Memory B cell (primary cell): ENCODE measurements around the gene CTNNA3.

Experiments
- ATAC-seq: fragments of 150-1000 bp; cut with Tn5 transposase; 2 replicates; pipeline ENCODE4 v1.10.0; 2021; ENCODE audit warnings: low read depth, mild to moderate bottlenecking, moderate library complexity
- DNase-seq, 2 donors: peaks; one replicate each; pipeline ENCODE4 v3.0.0; 2022; ENCODE audit warnings: low spot score in 2 of 2
- H3K27ac Mint-ChIP-seq: one replicate; pipeline ENCODE4 v1.8.0; 2022; ENCODE audit warnings: mild to moderate bottlenecking, moderate library complexity, mixed read lengths
- H3K27me3 Mint-ChIP-seq: one replicate; pipeline ENCODE4 v1.8.0; 2022; ENCODE audit warnings: mixed read lengths
- H3K36me3 Mint-ChIP-seq: one replicate; pipeline ENCODE4 v1.8.0; 2022; ENCODE audit warnings: mild to moderate bottlenecking, mixed read lengths
- H3K4me1 Mint-ChIP-seq: one replicate; pipeline ENCODE4 v1.8.0; 2022; ENCODE audit warnings: mixed read lengths
- H3K4me3 Mint-ChIP-seq: one replicate; pipeline ENCODE4 v1.8.0; 2022; ENCODE audit warnings: mild to moderate bottlenecking, moderate library complexity, mixed read lengths
- H3K9me3 Mint-ChIP-seq: one replicate; pipeline ENCODE4 v1.8.0; 2022; ENCODE audit warnings: mixed read lengths

CTNNA3 gene

DNA sequence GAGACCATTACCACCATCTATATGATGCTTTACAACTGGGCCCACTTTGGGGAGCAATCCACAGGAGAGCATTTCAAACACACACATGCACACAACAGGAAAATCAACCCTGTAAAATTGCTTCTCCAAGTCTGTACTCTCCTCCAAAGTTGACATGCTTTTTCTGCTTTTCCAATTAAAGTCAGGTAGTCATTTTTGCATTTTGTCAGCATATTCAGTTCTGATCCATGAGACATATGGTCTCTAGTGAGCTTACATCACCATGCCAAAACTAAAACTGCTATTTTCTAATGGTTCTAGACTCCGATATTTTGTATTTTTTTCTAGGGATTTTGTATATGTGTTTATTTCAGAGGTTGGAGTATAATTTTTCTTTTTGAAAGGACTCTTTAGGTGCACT is 1143.7 kb downstream of the CTNNA3 start:
- no peaks in the 10 kb centered on the region for H3K4me1 Mint-ChIP-seq
- ATAC-seq = no peak

DNA sequence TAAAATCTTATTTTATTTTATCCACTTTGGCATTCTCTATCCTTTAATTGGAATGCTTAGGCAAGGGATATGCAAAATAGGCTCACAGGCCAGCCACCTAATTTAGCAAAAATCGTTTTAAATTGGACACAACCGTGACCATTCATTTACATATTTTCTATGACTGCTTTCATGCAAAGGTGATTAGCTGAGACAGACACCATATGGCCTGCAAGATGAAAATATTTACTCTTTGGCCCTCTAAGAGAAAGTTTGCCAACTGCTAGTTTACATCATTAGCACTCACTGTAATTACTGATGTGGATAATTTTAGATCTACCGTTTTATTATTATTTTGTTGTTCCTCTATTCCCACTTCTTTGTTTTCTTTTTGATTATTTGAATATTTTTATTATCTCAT is 1145.6 kb downstream of the CTNNA3 start:
- no peaks in the 10 kb centered on the region for H3K4me1 Mint-ChIP-seq
- H3K27me3 Mint-ChIP-seq = no peaks in the 10 kb centered on the region
- ATAC-seq (no peak), DNase-seq (no peak)
- no peak overlapping the region for H3K4me3 Mint-ChIP-seq
- peaks cover 2% of the 10 kb centered on the region for H3K9me3 Mint-ChIP-seq
- H3K36me3 Mint-ChIP-seq = no peaks in the 10 kb centered on the region
- no peak overlapping the region for H3K27ac Mint-ChIP-seq

More for the DNA sequence above, 1143.7 kb downstream of the CTNNA3 start:
- Mint-ChIP-seq H3K27ac (no peak overlapping the region), H3K4me3 (no peak overlapping the region), H3K36me3 (no peaks in the 10 kb centered on the region), H3K9me3 (peaks cover 2% of the 10 kb centered on the region), H3K27me3 (no peaks in the 10 kb centered on the region)
- no peak for DNase-seq

DNA sequence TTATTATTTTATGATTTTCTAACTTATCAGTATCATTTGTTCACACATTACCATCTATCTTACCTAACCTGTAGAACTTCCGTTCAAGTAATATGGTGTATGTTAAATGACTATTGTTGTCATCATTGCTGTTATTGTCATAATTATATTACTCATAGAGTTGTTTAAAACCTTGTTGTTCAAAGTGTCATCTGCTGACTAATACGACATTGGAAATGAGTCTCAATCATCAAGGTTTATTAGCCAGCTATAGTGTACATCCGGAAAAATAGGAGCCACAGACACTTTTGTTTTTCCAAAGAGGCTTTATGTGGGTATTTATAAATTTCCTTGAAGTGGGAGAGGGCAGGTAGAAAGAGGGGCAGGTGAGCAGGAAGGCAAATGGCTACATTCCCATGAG is 1157.1 kb downstream of the CTNNA3 start:
- DNase-seq (no peak), ATAC-seq (no peak)
- H3K9me3 Mint-ChIP-seq = peaks cover 4% of the 10 kb centered on the region
- no peak overlapping the region for H3K27ac Mint-ChIP-seq
- H3K36me3 Mint-ChIP-seq = no peaks in the 10 kb centered on the region
- H3K27me3 Mint-ChIP-seq = no peaks in the 10 kb centered on the region
- no peaks in the 10 kb centered on the region for H3K4me1 Mint-ChIP-seq
- H3K4me3 Mint-ChIP-seq = no peak overlapping the region

DNA sequence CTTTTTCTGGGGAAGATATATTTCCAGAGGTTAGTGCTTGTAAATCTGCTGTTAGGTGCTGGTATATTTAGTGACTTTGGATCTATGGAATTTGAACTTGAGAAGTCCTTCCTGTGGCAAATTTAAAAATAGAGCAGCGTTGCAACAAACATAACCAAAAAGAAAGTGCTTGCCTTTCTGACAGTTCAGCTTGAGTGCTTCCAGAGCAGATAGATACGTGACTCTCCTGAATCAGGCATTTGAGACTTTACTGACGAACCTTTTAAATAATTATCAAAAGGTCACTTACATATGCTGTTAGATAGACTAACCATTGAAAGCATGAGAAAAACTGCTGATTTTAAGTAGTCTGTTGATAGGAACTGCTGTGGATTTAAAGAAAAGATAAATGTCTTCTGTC is 1157.6 kb downstream of the CTNNA3 start:
- Mint-ChIP-seq H3K27me3 (no peaks in the 10 kb centered on the region), H3K4me1 (no peaks in the 10 kb centered on the region)
- no peak for DNase-seq

DNA sequence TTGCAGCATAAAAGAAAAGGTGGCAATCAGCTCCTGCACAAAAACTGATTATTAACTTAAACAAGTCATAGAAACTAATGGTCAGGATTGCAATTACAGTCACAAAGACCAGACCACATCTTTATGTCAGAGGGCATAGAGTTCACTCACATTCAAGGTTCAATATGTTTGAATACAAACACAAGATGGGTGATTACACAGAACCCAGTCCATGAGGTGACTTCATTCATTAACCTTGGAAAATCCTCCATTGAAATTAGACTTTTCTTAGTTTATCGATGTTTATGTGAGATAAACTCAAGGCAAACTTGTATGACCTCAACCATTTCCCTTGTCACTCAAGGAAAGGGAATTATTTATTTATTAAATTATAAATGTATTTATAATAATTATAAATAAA is 1158.8 kb downstream of the CTNNA3 start:
- DNase-seq = no peak
- Mint-ChIP-seq H3K36me3 (no peaks in the 10 kb centered on the region), H3K4me3 (no peak overlapping the region), H3K27me3 (no peaks in the 10 kb centered on the region), H3K4me1 (no peaks in the 10 kb centered on the region), H3K9me3 (peaks cover 4% of the 10 kb centered on the region), H3K27ac (no peak overlapping the region)
- ATAC-seq = no peak

More for the DNA sequence above, 1157.6 kb downstream of the CTNNA3 start:
- H3K36me3 Mint-ChIP-seq = no peaks in the 10 kb centered on the region
- H3K4me3 Mint-ChIP-seq = no peak overlapping the region
- ATAC-seq = no peak
- peaks cover 4% of the 10 kb centered on the region for H3K9me3 Mint-ChIP-seq
- no peak overlapping the region for H3K27ac Mint-ChIP-seq

DNA sequence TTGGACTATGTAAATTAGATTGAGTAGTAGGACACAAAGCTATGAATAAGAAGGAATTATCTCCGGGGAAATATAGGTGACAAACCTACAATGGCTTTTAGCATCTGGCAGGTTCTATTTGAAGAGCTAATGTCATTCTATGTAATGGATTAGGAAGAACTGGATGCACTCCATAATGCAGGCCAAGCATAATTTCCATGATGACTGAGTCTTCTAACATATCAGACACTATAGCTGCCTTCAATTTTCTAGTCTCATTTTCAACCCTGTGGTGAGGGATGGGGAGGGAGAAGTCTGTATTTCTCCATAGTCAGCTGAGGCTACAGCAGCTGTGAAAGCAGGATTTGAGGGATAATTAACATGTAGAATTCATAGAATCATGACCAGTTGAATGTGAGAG is 1160.6 kb downstream of the CTNNA3 start:
- DNase-seq = no peak
- Mint-ChIP-seq H3K27me3 (no peaks in the 10 kb centered on the region), H3K36me3 (no peaks in the 10 kb centered on the region), H3K27ac (no peak overlapping the region), H3K4me1 (no peaks in the 10 kb centered on the region), H3K9me3 (peaks cover 2% of the 10 kb centered on the region), H3K4me3 (no peak overlapping the region)
- ATAC-seq = no peak

DNA sequence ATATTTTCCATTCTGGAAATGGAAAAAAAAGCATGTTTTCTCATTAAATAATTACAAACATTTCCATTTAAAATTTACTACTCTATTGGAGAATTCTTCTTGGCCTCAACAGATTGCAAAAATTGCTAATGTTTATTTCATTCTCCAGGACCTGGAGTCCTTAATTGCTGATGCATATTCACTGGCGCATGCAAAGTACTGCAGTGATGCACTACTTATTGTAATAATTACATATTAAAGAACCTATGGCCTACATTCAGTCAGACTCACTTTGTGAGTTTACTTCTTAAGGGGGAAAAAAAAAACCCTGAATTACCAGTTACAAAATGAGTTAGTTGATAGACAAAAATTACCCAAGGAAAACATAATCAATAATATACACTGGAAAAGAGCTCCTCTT is 1161.1 kb downstream of the CTNNA3 start:
- DNase-seq = no peak
- H3K27me3 Mint-ChIP-seq = no peaks in the 10 kb centered on the region
- ATAC-seq = no peak
- no peaks in the 10 kb centered on the region for H3K4me1 Mint-ChIP-seq
- H3K9me3 Mint-ChIP-seq = peaks cover 2% of the 10 kb centered on the region
- H3K4me3 Mint-ChIP-seq = no peak overlapping the region
- H3K36me3 Mint-ChIP-seq = no peaks in the 10 kb centered on the region
- no peak overlapping the region for H3K27ac Mint-ChIP-seq

DNA sequence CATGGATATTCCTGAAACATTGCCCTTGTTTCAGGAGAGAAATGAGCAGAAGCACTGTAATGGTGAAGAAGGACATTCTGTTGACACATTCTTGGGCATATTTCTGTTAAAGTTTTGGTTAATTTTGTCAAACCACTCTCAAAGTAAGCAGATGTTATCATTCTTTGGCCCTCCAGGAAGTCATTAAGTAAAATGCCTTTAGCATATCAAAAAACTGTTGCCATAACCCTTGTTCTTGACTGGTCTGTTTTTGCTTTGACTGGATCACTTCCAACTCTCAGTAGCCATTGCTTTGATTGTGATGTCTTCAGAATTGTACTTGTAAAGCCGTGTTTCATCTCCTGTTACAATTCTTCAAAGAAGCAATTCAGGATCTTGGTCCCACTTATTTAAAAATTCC is 1174.5 kb downstream of the CTNNA3 start:
- H3K27me3 Mint-ChIP-seq = no peaks in the 10 kb centered on the region
- H3K36me3 Mint-ChIP-seq = no peaks in the 10 kb centered on the region
- no peak overlapping the region for H3K4me3 Mint-ChIP-seq
- H3K4me1 Mint-ChIP-seq = no peaks in the 10 kb centered on the region
- H3K27ac Mint-ChIP-seq = no peak overlapping the region
- H3K9me3 Mint-ChIP-seq = no peaks in the 10 kb centered on the region
- DNase-seq = no peak
- no peak for ATAC-seq

DNA sequence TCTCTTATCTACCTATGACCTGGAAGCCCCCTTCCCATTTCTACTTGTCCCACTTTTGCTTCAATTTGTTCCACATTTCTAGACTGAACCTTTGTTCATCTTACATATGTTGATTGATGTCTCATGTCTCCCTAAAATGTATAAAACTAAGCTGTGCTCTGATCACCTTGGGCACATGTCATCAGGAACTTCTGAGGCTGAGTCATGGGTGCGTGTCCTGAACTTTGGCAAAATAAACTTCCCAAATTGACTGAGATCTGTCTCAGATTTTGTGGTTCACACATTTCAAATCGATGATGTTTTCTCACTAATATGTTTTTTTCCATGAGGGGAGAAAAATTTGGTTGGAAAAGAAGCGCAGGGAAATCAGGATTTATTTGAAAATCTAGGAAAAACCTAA is 1176.4 kb downstream of the CTNNA3 start:
- H3K4me1 Mint-ChIP-seq = no peaks in the 10 kb centered on the region
- DNase-seq = no peak
- no peaks in the 10 kb centered on the region for H3K36me3 Mint-ChIP-seq
- no peak overlapping the region for H3K27ac Mint-ChIP-seq
- H3K27me3 Mint-ChIP-seq = no peaks in the 10 kb centered on the region
- H3K4me3 Mint-ChIP-seq = no peak overlapping the region
- ATAC-seq = no peak
- no peaks in the 10 kb centered on the region for H3K9me3 Mint-ChIP-seq

DNA sequence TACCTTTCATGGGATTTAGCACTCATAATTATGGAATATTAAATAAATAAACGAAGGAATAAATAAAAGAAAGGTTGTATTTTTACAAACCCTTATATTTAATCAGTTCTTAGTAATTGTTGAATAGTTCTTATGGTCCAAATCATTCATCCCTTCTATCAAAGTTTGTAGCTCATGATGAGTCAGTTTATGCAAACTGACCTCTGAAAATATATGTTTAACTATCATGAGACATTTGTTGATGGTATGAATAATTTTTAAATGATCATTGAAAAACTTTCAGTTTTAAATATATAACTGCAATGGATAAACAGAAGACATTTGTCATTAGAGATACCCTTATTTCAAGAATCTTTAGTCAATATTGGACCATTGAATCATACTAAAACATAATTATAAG is 1181.3 kb downstream of the CTNNA3 start:
- H3K27me3 Mint-ChIP-seq = no peaks in the 10 kb centered on the region
- H3K4me1 Mint-ChIP-seq = no peaks in the 10 kb centered on the region
- no peak for DNase-seq
- no peak overlapping the region for H3K27ac Mint-ChIP-seq
- H3K9me3 Mint-ChIP-seq = peaks cover 2% of the 10 kb centered on the region
- H3K36me3 Mint-ChIP-seq = no peaks in the 10 kb centered on the region
- H3K4me3 Mint-ChIP-seq = no peak overlapping the region
- ATAC-seq = no peak

DNA sequence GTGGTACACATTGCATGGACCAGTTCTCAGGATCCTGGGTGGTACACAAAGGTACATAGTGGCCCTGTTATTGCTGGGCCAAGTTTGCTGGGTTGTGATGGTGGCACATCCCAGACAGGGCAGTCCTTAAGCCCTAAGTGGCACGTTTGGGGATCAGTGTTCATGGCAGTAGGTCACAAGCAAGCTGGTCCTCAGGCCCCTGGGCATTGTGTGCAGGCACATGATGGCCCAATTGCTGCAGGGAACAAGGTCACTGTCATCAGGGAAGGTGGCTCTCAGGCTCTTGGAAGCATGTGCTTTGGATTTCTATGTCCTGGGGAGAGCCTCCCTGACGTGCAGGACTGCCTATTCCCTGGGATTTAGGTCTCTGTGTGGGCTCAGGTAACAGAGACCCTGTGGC is 1182.5 kb downstream of the CTNNA3 start:
- Mint-ChIP-seq H3K36me3 (no peaks in the 10 kb centered on the region), H3K27ac (no peak overlapping the region), H3K4me3 (no peak overlapping the region), H3K9me3 (peaks cover 2% of the 10 kb centered on the region), H3K27me3 (no peaks in the 10 kb centered on the region), H3K4me1 (no peaks in the 10 kb centered on the region)
- DNase-seq (no peak), ATAC-seq (no peak)

DNA sequence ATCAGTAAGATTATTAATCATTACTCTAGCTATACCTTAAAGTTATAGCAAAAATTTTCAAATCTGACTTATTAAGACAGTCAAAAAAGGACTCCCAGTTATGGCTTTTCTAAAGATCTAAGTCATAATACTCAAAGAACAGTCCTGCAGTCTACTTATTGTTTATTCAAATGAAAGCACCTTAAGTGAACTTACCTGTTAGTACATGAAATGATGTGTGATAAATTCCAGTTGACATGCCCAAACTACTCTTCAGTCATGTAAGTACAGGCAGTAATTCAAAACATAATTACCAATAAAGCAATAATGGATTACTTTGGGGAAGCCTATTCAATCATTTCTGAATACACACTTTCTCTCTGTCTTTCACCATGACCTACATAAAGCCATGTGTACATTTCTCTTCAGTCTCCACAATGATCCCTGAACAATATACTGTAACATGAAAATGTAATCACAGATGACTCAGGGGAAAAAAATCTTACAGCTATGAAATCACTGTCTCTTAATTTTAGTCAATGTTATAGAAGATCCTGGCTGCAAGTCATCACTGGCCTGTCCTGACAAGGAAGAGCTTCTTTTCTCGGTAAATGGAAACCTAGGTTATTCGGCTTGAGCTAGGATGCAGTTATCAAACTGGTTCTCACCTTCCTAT is 1190.9 kb downstream of the CTNNA3 start:
- no peak overlapping the region for H3K27ac Mint-ChIP-seq
- H3K4me3 Mint-ChIP-seq = no peak overlapping the region
- DNase-seq (no peak), ATAC-seq (no peak)
- no peaks in the 10 kb centered on the region for H3K27me3 Mint-ChIP-seq
- H3K4me1 Mint-ChIP-seq = no peaks in the 10 kb centered on the region
- H3K36me3 Mint-ChIP-seq = no peaks in the 10 kb centered on the region
- peaks cover 2% of the 10 kb centered on the region for H3K9me3 Mint-ChIP-seq

DNA sequence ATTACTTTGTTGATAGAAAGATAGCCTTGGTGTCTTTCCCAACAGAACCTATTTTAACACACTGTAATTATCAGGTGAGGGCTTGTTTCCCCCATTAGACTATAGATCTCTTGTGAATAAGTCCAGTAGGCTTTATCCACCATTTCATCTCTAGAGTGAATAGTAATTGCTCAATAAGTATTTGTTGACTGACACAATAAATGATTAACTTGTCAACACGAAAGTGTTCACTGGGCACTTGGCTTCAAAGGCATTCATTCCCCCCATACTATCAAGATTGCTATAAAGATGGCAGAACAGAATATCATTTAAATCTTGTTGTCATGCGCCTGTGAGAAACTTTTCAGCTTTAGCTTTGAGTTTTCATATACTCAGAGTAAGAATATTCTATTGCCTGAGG is 1194.6 kb downstream of the CTNNA3 start:
- Mint-ChIP-seq H3K4me3 (no peak overlapping the region), H3K27me3 (no peaks in the 10 kb centered on the region), H3K9me3 (peaks cover 3% of the 10 kb centered on the region), H3K4me1 (no peaks in the 10 kb centered on the region), H3K27ac (no peak overlapping the region), H3K36me3 (no peaks in the 10 kb centered on the region)
- no peak for DNase-seq
- ATAC-seq = no peak

DNA sequence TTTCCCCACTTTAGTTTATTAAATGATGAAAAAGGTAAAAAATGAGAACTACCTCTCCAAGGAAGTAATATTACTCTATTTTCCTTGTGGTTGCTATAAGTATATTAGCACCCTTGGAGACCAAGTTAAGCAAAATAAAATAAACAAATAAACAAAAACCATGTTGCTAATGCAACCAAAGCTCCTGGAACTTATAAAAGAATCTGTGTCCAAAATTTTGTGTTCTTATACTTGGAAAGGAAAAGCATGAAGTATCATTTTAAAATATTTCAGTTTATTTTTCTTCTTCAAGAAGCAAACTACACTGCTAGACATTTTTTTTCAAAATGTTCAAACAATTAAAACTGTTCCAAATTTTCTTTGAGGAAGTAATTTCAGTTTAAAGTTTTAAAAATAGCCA is 1212.0 kb downstream of the CTNNA3 start:
- DNase-seq (no peak), ATAC-seq (no peak)
- Mint-ChIP-seq H3K27ac (no peak overlapping the region), H3K27me3 (no peaks in the 10 kb centered on the region), H3K4me3 (no peak overlapping the region), H3K36me3 (no peaks in the 10 kb centered on the region), H3K9me3 (peaks cover 6% of the 10 kb centered on the region), H3K4me1 (no peaks in the 10 kb centered on the region)

DNA sequence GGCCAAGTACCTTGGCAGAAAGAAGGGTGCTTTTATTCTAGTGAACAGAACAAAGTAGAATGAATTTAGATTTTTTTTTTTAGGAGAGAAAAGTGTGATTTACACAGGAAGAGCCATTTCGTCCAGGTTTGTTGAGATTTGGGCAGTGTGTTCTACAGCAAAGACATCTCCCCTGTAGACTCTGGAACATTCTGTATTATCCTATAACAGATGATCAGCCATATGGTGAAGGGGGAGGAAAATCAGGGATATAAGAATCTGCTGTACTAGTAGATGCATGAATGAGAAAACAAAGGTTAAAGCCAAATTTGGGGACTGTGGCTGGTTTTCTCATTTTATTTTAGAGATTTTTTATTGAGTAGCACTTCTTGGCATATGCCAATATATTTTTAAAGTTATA is 1223.8 kb downstream of the CTNNA3 start:
- no peak for ATAC-seq
- DNase-seq = no peak
- Mint-ChIP-seq H3K27ac (no peak overlapping the region), H3K4me1 (no peaks in the 10 kb centered on the region), H3K36me3 (no peaks in the 10 kb centered on the region), H3K9me3 (peaks cover 4% of the 10 kb centered on the region), H3K27me3 (no peaks in the 10 kb centered on the region), H3K4me3 (no peak overlapping the region)
